PC-3 (cell line): ENCODE data around the gene KCNJ6.

Source experiments
- EZH2 ChIP-seq: fragments of 300-600 bp; sonication (generic); IDR thresholded peaks from one replicate; pipeline ENCODE4 v1.6.1; 2017; ENCODE audit warnings: antibody characterized with exemption, mild to moderate bottlenecking, low read length; ENCODE audit not compliant: unreplicated experiment
- TF ChIP-seq, protein P1 (sequence below): fragments of 300-600 bp; sonication (generic); conservative IDR thresholded peaks from 2 replicates; pipeline ENCODE4 v1.5.1; 2017; ENCODE audit warnings: antibody characterized with exemption, low read depth, mild to moderate bottlenecking, low read length

- TF ChIP-seq, protein P1, sequence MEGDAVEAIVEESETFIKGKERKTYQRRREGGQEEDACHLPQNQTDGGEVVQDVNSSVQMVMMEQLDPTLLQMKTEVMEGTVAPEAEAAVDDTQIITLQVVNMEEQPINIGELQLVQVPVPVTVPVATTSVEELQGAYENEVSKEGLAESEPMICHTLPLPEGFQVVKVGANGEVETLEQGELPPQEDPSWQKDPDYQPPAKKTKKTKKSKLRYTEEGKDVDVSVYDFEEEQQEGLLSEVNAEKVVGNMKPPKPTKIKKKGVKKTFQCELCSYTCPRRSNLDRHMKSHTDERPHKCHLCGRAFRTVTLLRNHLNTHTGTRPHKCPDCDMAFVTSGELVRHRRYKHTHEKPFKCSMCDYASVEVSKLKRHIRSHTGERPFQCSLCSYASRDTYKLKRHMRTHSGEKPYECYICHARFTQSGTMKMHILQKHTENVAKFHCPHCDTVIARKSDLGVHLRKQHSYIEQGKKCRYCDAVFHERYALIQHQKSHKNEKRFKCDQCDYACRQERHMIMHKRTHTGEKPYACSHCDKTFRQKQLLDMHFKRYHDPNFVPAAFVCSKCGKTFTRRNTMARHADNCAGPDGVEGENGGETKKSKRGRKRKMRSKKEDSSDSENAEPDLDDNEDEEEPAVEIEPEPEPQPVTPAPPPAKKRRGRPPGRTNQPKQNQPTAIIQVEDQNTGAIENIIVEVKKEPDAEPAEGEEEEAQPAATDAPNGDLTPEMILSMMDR = no peak
- TF ChIP-seq EZH2 = no peak
These were observed 41.8 kb downstream of the KCNJ6 start for GRCh38 chr21:37874481-37874880.
